Liver (tissue), 9 donors: ENCODE data around the gene CCDC106. TPM values are rescaled to one million over a fixed set of nuclear protein-coding genes. Genes with fewer than 3 reads are reported as not detected.

ENCODE experiments used
- DNase-seq: peaks from one replicate; pipeline ENCODE4 v3.0.0-alpha.2; 2017; ENCODE audit warnings: low spot score
- H3K27ac ChIP-seq, 2 donors: one replicate each; pipeline ENCODE4 v1.7.0; 2013; ENCODE audit warnings: inconsistent platforms in 2 of 2, low read length in 2 of 2, control low read depth in 1 of 2, low read depth in 1 of 2, mild to moderate bottlenecking in 1 of 2
- H3K27me3 ChIP-seq, 4 donors: one replicate each; pipeline versions ENCODE4 v1.6.1 to v1.7.0; 2013; ENCODE audit warnings: low read length in 3 of 4, inconsistent platforms in 1 of 4, mild to moderate bottlenecking in 1 of 4, moderate library complexity in 1 of 4; ENCODE audit not compliant: control insufficient read depth in 4 of 4, insufficient read depth in 4 of 4
- H3K36me3 ChIP-seq, 4 donors: one replicate each; pipeline versions ENCODE4 v1.6.1 to v1.7.0; 2013; ENCODE audit warnings: low read length in 3 of 4, mild to moderate bottlenecking in 3 of 4, low read depth in 1 of 4, moderate library complexity in 1 of 4; ENCODE audit not compliant: control insufficient read depth in 4 of 4, insufficient read depth in 3 of 4
- H3K4me1 ChIP-seq, 4 donors: one replicate each; pipeline versions ENCODE4 v1.6.1 to v1.7.0; 2013; ENCODE audit warnings: low read length in 3 of 4, mild to moderate bottlenecking in 3 of 4, moderate library complexity in 1 of 4; ENCODE audit not compliant: control insufficient read depth in 4 of 4, insufficient read depth in 4 of 4
- H3K4me3 ChIP-seq, 3 donors: one replicate each; pipeline versions ENCODE4 v1.6.1 to v1.7.0; 2013; ENCODE audit warnings: low read length in 3 of 3, control low read depth in 1 of 3, low read depth in 1 of 3, mild to moderate bottlenecking in 1 of 3
- H3K9ac ChIP-seq, 2 donors: one replicate each; pipeline ENCODE4 v1.7.0; 2013; ENCODE audit warnings: low read length in 2 of 2, mild to moderate bottlenecking in 2 of 2, moderate library complexity in 2 of 2, control low read depth in 1 of 2, low read depth in 1 of 2
- H3K9me3 ChIP-seq, 4 donors: one replicate each; pipeline versions ENCODE4 v1.6.1 to v1.7.0; 2013; ENCODE audit warnings: low read length in 3 of 4; ENCODE audit not compliant: control insufficient read depth in 4 of 4
- EGR1 ChIP-seq, 2 donors: IDR thresholded peaks; 2 replicates each; pipeline ENCODE4 v1.6.1; 2016 to 2018; ENCODE audit warnings: antibody characterized with exemption in 2 of 2, low read depth in 2 of 2
- FOXA1 ChIP-seq: IDR thresholded peaks from 2 replicates; pipeline ENCODE4 v1.6.1; 2016; ENCODE audit warnings: antibody characterized with exemption
- FOXA2 ChIP-seq: IDR thresholded peaks from 2 replicates; pipeline ENCODE4 v1.6.1; 2016; ENCODE audit warnings: antibody characterized with exemption
- HNF4A ChIP-seq, 2 donors: conservative IDR thresholded peaks; 2 replicates each; pipeline ENCODE4 v1.6.1; 2016; ENCODE audit warnings: antibody characterized with exemption in 2 of 2, mild to moderate bottlenecking in 2 of 2
- JUND ChIP-seq, 2 donors: IDR thresholded peaks; 2 replicates each; pipeline ENCODE4 v1.6.1; 2016; ENCODE audit warnings: antibody characterized with exemption in 2 of 2
- MAX ChIP-seq: IDR thresholded peaks from 2 replicates; pipeline ENCODE4 v1.6.1; 2016; ENCODE audit warnings: antibody characterized with exemption
- NR2F2 ChIP-seq: IDR thresholded peaks from 2 replicates; pipeline ENCODE4 v1.6.1; 2016; ENCODE audit warnings: antibody characterized with exemption
- RAD21 ChIP-seq, 2 donors: IDR thresholded peaks; 2 replicates each; pipeline ENCODE4 v1.6.1; 2016; ENCODE audit warnings: antibody characterized with exemption in 2 of 2, mild to moderate bottlenecking in 2 of 2
- REST ChIP-seq: IDR thresholded peaks from 2 replicates; pipeline ENCODE4 v1.6.1; 2016; ENCODE audit warnings: antibody characterized with exemption, mild to moderate bottlenecking
- SP1 ChIP-seq: IDR thresholded peaks from 2 replicates; pipeline ENCODE4 v1.6.1; 2018; ENCODE audit warnings: antibody characterized with exemption, mild to moderate bottlenecking
- TAF1 ChIP-seq: conservative IDR thresholded peaks from 2 replicates; pipeline ENCODE4 v1.6.1; 2016; ENCODE audit warnings: antibody characterized with exemption, mild to moderate bottlenecking
- WGBS: extraction: QIAGEN DNeasy Blood & Tissue Kit; methylation state at CpG from one replicate; pipeline ENCODE4 v1.1.7; 2013; 5-methylcytosine and 5-hydroxymethylcytosine counted together
- polyA plus RNA-seq, 2 donors: library from polyadenylated mRNA; stranded (reverse) in 1 of 2; unstranded in 1 of 2; fragments of 200-250 nt in 1 of 2; fragments of >200 nt in 1 of 2; fragmentation: Nextera tagmentation in 1 of 2; extraction: Ambion mirVana in 1 of 2; gene quantifications; one replicate each; pipeline versions ENCODE4 v1.2.1 to v1.2.3, GENCODE V29; 2013 to 2015
- total RNA-seq, 2 donors: library from RNA; depleted of rRNA; stranded (reverse); fragments of >200 nt; gene quantifications; one replicate each; pipeline ENCODE4 v1.2.3, GENCODE V29; 2014
- TF ChIP-seq, protein P1 (sequence below): IDR thresholded peaks from 2 replicates; pipeline ENCODE4 v1.6.1; 2016; ENCODE audit warnings: antibody characterized with exemption
- TF ChIP-seq, protein P2 (sequence below): fragments of 150-350 bp; IDR thresholded peaks from 2 replicates; pipeline ENCODE4 v1.5.1; 2017; ENCODE audit warnings: improper control_type of control experiment, low read depth, low read length; ENCODE audit not compliant: missing input control
- TF ChIP-seq, protein P3 (sequence below): IDR thresholded peaks from 2 replicates; pipeline ENCODE4 v1.6.1; 2016; ENCODE audit warnings: antibody characterized with exemption
- donor health status: healthy.
- donor health status: healthy.
- donor health status: healthy.
- donor health status: healthy.
- donor health status: healthy.

The CCDC106 gene
- total and polyA plus RNA-seq, 4 donors, result 3.6 to 13.5 (median 5.9) TPM

DNA sequence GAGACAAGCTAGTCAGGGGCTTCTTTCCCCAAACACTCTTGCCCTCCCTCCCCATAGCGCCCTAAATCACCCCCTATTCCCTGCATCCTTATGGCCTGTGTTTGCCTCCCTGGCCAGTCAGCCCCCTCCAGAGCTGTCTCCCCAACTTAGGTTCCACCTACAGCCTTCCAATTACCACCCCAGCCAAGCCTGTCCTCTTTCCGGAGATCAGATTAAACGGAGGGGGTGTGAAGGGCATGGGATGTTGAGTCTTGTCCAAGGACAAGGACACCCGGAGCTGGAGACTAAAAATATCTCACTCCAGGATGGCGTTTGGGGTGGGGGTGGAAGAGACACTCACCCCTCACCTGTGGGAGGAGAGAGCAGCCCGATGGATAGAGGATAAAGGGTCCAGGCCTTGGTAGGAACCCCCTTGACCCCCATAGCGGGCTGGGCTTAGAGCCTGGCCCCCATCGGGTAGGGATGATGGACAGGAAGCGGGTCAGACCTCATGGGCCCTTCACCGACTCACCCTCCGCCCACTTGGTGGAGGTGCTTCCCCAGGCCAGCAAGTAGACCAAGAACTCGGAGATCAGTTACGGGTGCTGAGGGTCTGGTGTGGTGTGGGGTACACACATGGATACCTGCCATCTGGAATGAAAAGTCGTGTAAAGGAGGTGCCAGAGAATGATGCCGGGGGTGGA is 36.6 kb upstream of the CCDC106 start:
- no peak for TF ChIP-seq REST
- TF ChIP-seq JUND (IDR thresholded peaks at IDR 0.05), result no peak
- no peak for TF ChIP-seq MAX
- TF ChIP-seq, protein P1, sequence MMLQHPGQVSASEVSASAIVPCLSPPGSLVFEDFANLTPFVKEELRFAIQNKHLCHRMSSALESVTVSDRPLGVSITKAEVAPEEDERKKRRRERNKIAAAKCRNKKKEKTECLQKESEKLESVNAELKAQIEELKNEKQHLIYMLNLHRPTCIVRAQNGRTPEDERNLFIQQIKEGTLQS, result no peak
- Histone ChIP-seq H3K4me3 (no peak overlapping the region), H3K9me3 (no peaks in the 10 kb centered on the region), H3K4me1 (peaks cover 0 to 9% (median 7%) of the 10 kb centered on the region in 4 donors), H3K27me3 (no peaks in the 10 kb centered on the region), H3K27ac (no peak overlapping the region), H3K9ac (no peak overlapping the region), H3K36me3 (peaks cover 0 to 20% (median 11%) of the 10 kb centered on the region in 4 donors)
- DNase-seq, result no peak
- 84% methylated on average over 15 of the region's 15 CpGs for WGBS

GRCh38 chr19:55611983-55612645 is 35.9 kb upstream of the CCDC106 start:
- TF ChIP-seq TAF1, result no peak
- TF ChIP-seq EGR1 (IDR thresholded peaks at IDR 0.05; ENCODE audit: low read depth in 2 of 2), result no peak
- TF ChIP-seq, protein P1, result no peak
- TF ChIP-seq REST, result no peak
- TF ChIP-seq SP1, result no peak
- no peak for TF ChIP-seq RAD21 (IDR thresholded peaks at IDR 0.05)
- no peak for TF ChIP-seq JUND (IDR thresholded peaks at IDR 0.05)
- TF ChIP-seq FOXA1, result no peak
- TF ChIP-seq HNF4A (conservative IDR thresholded peaks at IDR 0.05), result no peak
- TF ChIP-seq, protein P2, sequence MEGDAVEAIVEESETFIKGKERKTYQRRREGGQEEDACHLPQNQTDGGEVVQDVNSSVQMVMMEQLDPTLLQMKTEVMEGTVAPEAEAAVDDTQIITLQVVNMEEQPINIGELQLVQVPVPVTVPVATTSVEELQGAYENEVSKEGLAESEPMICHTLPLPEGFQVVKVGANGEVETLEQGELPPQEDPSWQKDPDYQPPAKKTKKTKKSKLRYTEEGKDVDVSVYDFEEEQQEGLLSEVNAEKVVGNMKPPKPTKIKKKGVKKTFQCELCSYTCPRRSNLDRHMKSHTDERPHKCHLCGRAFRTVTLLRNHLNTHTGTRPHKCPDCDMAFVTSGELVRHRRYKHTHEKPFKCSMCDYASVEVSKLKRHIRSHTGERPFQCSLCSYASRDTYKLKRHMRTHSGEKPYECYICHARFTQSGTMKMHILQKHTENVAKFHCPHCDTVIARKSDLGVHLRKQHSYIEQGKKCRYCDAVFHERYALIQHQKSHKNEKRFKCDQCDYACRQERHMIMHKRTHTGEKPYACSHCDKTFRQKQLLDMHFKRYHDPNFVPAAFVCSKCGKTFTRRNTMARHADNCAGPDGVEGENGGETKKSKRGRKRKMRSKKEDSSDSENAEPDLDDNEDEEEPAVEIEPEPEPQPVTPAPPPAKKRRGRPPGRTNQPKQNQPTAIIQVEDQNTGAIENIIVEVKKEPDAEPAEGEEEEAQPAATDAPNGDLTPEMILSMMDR, result no peak
- TF ChIP-seq, protein P3, sequence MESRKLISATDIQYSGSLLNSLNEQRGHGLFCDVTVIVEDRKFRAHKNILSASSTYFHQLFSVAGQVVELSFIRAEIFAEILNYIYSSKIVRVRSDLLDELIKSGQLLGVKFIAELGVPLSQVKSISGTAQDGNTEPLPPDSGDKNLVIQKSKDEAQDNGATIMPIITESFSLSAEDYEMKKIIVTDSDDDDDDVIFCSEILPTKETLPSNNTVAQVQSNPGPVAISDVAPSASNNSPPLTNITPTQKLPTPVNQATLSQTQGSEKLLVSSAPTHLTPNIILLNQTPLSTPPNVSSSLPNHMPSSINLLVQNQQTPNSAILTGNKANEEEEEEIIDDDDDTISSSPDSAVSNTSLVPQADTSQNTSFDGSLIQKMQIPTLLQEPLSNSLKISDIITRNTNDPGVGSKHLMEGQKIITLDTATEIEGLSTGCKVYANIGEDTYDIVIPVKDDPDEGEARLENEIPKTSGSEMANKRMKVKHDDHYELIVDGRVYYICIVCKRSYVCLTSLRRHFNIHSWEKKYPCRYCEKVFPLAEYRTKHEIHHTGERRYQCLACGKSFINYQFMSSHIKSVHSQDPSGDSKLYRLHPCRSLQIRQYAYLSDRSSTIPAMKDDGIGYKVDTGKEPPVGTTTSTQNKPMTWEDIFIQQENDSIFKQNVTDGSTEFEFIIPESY, result no peak
- TF ChIP-seq MAX, result no peak
- no peak for TF ChIP-seq NR2F2
- no peak for TF ChIP-seq FOXA2
- no peak for DNase-seq
- peaks cover 0 to 24% (median 12%) of the 10 kb centered on the region in 4 donors for H3K36me3 ChIP-seq
- H3K9ac ChIP-seq, result no peak overlapping the region
- H3K27me3 ChIP-seq, result no peaks in the 10 kb centered on the region
- H3K4me1 ChIP-seq, result peaks cover 0 to 2% (median under 1%) of the 10 kb centered on the region in 4 donors
- H3K27ac ChIP-seq, result no peak overlapping the region
- no peaks in the 10 kb centered on the region for H3K9me3 ChIP-seq
- no peak overlapping the region for H3K4me3 ChIP-seq
- 88% methylated on average over 3 of the region's 3 CpGs for WGBS
